ENCODE results near the gene DUOXA2.
"Not testable (repeated sequence)": the region's sequence is repeated elsewhere in the genome, so short reads cannot be mapped to it uniquely, and the experiment has no call there.

GRCh38 chr15:45082412-45082811, 31.7 kb upstream of the DUOXA2 start:
- TF ChIP-seq POLR2A, CTCF (IDR thresholded peaks at IDR 0.05): not testable (repeated sequence)

Data from gastroesophageal sphincter (tissue), 3 donors.